Measurements from ENCODE around the gene TULP4.
A peak's percentile ranks its signal among the peaks of the same experiment; 100 is the strongest.

The TULP4 gene

DNA sequence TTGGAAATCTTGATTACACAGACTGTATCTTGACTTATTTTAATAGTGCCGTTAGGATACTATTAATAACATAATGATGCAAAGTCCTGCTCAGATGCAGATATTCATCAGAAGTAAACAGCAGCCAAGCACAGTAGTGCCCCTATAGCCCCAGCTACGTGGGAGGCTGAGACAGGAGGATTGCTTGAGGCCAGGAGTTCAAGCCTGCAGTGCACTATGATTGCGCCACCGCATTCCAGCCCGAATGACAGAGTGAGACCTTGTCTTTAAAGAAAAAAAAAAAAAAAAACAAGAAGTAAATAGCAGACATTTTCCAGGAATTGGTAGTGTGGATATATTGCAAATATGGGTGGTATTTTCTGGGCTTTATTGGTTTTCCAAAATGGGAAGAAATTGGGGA is 61.8 kb downstream of the TULP4 start:
- peak; percentile 75; the same call in 1 of the 2 replicates for TF ChIP-seq CEBPB (IDR thresholded peaks at IDR 0.05)
- TF ChIP-seq, protein P1, sequence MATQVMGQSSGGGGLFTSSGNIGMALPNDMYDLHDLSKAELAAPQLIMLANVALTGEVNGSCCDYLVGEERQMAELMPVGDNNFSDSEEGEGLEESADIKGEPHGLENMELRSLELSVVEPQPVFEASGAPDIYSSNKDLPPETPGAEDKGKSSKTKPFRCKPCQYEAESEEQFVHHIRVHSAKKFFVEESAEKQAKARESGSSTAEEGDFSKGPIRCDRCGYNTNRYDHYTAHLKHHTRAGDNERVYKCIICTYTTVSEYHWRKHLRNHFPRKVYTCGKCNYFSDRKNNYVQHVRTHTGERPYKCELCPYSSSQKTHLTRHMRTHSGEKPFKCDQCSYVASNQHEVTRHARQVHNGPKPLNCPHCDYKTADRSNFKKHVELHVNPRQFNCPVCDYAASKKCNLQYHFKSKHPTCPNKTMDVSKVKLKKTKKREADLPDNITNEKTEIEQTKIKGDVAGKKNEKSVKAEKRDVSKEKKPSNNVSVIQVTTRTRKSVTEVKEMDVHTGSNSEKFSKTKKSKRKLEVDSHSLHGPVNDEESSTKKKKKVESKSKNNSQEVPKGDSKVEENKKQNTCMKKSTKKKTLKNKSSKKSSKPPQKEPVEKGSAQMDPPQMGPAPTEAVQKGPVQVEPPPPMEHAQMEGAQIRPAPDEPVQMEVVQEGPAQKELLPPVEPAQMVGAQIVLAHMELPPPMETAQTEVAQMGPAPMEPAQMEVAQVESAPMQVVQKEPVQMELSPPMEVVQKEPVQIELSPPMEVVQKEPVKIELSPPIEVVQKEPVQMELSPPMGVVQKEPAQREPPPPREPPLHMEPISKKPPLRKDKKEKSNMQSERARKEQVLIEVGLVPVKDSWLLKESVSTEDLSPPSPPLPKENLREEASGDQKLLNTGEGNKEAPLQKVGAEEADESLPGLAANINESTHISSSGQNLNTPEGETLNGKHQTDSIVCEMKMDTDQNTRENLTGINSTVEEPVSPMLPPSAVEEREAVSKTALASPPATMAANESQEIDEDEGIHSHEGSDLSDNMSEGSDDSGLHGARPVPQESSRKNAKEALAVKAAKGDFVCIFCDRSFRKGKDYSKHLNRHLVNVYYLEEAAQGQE (IDR thresholded peaks at IDR 0.05; ENCODE audit: low read depth): no peak

DNA sequence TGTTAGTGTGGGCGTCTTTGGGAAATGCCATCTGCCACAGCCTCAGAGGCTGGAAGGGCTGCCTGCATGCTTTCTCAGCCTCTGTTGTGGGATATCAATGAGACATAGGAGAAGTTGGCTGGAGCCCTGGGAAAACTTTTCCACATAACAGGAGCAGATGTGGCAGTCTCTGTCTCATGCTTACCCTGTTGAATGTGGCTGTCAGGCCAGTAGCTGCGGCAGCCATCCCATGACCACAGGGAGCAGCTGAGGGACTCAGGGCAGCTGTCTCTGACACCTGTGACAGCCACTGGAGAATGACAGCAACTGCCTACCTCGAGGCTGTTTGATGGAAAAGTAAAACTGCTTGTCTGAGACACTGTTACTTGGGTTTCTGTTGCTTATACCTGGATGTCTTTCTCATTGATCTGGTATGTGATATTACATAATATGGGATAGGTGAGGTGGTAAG is 64.4 kb downstream of the TULP4 start:
- TF ChIP-seq EP300 (IDR thresholded peaks at IDR 0.05; ENCODE audit: borderline replicate concordance): no peak
- TF ChIP-seq NFIC (IDR thresholded peaks at IDR 0.05): no peak
- TF ChIP-seq FOXM1 (IDR thresholded peaks at IDR 0.05; ENCODE audit: borderline replicate concordance, low read depth): no peak
- TF ChIP-seq TEAD4 (IDR thresholded peaks at IDR 0.05): no peak
- no peak for TF ChIP-seq EGR1 (IDR thresholded peaks at IDR 0.05)
- TF ChIP-seq, protein P1 (IDR thresholded peaks at IDR 0.05; ENCODE audit: low read depth): no peak
- no peak for TF ChIP-seq TCF12 (IDR thresholded peaks at IDR 0.05; ENCODE audit: low read depth)
- TF ChIP-seq CEBPB (IDR thresholded peaks at IDR 0.05): no peak
- TF ChIP-seq, protein P2, sequence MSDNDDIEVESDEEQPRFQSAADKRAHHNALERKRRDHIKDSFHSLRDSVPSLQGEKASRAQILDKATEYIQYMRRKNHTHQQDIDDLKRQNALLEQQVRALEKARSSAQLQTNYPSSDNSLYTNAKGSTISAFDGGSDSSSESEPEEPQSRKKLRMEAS (IDR thresholded peaks at IDR 0.05): no peak
- TF ChIP-seq RAD21 (IDR thresholded peaks at IDR 0.05; ENCODE audit: low read depth): no peak
- no peak for TF ChIP-seq ZBTB7A (IDR thresholded peaks at IDR 0.05; ENCODE audit: low read depth)
- TF ChIP-seq, protein P3, sequence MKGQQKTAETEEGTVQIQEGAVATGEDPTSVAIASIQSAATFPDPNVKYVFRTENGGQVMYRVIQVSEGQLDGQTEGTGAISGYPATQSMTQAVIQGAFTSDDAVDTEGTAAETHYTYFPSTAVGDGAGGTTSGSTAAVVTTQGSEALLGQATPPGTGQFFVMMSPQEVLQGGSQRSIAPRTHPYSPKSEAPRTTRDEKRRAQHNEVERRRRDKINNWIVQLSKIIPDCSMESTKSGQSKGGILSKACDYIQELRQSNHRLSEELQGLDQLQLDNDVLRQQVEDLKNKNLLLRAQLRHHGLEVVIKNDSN (IDR thresholded peaks at IDR 0.05): no peak
- no peak for TF ChIP-seq CREB1 (IDR thresholded peaks at IDR 0.05; ENCODE audit: low read depth)
- TF ChIP-seq TAF1 (IDR thresholded peaks at IDR 0.05; ENCODE audit: low read depth): no peak
- TF ChIP-seq YY1 (IDR thresholded peaks at IDR 0.05; ENCODE audit: low read depth): no peak

- TF ChIP-seq YY1 (IDR thresholded peaks at IDR 0.05; ENCODE audit: low read depth) (no peak), TEAD4 (IDR thresholded peaks at IDR 0.05) (no peak), ZBTB7A (IDR thresholded peaks at IDR 0.05; ENCODE audit: low read depth) (no peak), CREB1 (IDR thresholded peaks at IDR 0.05; ENCODE audit: low read depth) (no peak), EGR1 (IDR thresholded peaks at IDR 0.05) (no peak), CEBPB (IDR thresholded peaks at IDR 0.05) (no peak), RAD21 (IDR thresholded peaks at IDR 0.05; ENCODE audit: low read depth) (no peak), TAF1 (IDR thresholded peaks at IDR 0.05; ENCODE audit: low read depth) (no peak)
- TF ChIP-seq, protein P2 (IDR thresholded peaks at IDR 0.05): no peak
- TF ChIP-seq, protein P1 (IDR thresholded peaks at IDR 0.05; ENCODE audit: low read depth): no peak
These were observed 65.6 kb downstream of the TULP4 start for GRCh38 chr6:158377860-158378259.

GRCh38 chr6:158379336-158379735 is 67.1 kb downstream of the TULP4 start:
- TF ChIP-seq, protein P3 (IDR thresholded peaks at IDR 0.05): no peak
- TF ChIP-seq FOXM1 (IDR thresholded peaks at IDR 0.05; ENCODE audit: borderline replicate concordance, low read depth): no peak
- TF ChIP-seq YY1 (IDR thresholded peaks at IDR 0.05; ENCODE audit: low read depth): no peak
- TF ChIP-seq RAD21 (IDR thresholded peaks at IDR 0.05; ENCODE audit: low read depth): no peak
- no peak for TF ChIP-seq EP300 (IDR thresholded peaks at IDR 0.05; ENCODE audit: borderline replicate concordance)
- TF ChIP-seq NFIC (IDR thresholded peaks at IDR 0.05): no peak
- TF ChIP-seq, protein P1 (IDR thresholded peaks at IDR 0.05; ENCODE audit: low read depth): no peak
- no peak for TF ChIP-seq TEAD4 (IDR thresholded peaks at IDR 0.05)
- TF ChIP-seq TAF1 (IDR thresholded peaks at IDR 0.05; ENCODE audit: low read depth): no peak
